ENCODE measurements around the gene NXPE3. TPM values are rescaled to one million over a fixed set of nuclear protein-coding genes. Genes with fewer than 3 reads are reported as not detected.

NXPE3 gene
- total and polyA plus RNA-seq, 10 of the 15 experiments (the other 5 are each of a cell fraction or from before 2014, with no cell fraction given): 2.0 to 8.7 (median 5.2) TPM

DNA sequence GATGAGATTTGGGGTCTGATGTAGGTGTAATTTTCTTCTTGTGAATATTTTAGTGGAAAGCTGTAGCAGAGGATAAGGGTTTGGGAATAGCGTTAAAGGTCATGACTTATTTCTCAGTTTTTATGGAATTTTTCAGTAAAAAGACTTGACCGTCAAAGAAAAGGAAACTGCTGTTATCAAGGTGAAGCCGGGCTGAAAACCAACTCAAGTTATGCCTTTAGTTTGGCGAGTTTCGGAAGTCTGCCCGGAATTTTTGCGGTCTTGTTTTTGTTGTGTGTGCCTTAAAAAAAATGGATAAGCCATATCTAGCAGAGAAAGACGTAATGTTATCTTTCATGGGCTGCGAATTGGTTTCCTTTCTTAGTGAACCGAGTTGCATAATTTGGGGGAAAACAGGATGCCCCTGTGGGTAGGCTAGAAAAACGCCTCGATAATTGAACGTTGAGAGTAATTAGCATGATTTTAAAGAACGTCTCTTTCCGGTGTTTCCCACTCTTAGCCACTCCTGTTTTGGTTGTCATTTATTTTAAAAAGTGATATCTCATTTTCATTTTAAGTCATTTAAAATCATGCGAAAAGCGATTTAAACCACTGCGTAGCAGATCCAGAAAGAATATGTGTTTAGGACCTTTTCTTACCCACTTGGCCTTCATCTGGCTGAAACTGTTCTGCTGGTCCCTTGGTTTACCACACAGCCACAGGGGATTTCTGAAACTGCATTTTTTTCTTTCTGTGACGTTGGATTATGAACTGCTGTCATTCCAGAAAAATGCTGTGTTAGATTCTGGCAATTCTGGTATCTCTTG lies 71.4 kb downstream of the NXPE3 start (continued):
- TF ChIP-seq, protein P1, sequence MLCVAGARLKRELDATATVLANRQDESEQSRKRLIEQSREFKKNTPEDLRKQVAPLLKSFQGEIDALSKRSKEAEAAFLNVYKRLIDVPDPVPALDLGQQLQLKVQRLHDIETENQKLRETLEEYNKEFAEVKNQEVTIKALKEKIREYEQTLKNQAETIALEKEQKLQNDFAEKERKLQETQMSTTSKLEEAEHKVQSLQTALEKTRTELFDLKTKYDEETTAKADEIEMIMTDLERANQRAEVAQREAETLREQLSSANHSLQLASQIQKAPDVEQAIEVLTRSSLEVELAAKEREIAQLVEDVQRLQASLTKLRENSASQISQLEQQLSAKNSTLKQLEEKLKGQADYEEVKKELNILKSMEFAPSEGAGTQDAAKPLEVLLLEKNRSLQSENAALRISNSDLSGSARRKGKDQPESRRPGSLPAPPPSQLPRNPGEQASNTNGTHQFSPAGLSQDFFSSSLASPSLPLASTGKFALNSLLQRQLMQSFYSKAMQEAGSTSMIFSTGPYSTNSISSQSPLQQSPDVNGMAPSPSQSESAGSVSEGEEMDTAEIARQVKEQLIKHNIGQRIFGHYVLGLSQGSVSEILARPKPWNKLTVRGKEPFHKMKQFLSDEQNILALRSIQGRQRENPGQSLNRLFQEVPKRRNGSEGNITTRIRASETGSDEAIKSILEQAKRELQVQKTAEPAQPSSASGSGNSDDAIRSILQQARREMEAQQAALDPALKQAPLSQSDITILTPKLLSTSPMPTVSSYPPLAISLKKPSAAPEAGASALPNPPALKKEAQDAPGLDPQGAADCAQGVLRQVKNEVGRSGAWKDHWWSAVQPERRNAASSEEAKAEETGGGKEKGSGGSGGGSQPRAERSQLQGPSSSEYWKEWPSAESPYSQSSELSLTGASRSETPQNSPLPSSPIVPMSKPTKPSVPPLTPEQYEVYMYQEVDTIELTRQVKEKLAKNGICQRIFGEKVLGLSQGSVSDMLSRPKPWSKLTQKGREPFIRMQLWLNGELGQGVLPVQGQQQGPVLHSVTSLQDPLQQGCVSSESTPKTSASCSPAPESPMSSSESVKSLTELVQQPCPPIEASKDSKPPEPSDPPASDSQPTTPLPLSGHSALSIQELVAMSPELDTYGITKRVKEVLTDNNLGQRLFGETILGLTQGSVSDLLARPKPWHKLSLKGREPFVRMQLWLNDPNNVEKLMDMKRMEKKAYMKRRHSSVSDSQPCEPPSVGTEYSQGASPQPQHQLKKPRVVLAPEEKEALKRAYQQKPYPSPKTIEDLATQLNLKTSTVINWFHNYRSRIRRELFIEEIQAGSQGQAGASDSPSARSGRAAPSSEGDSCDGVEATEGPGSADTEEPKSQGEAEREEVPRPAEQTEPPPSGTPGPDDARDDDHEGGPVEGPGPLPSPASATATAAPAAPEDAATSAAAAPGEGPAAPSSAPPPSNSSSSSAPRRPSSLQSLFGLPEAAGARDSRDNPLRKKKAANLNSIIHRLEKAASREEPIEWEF (IDR thresholded peaks at IDR 0.05; ENCODE audit: insufficient replicate concordance, low read depth, low read length): peak; percentile 68
- TF ChIP-seq HSF1 (IDR thresholded peaks at IDR 0.05; ENCODE audit: low read depth, low read length): no peak
- TF ChIP-seq E2F4 (IDR thresholded peaks at IDR 0.05; ENCODE audit: low read depth, low read length): no peak
- no peak for TF ChIP-seq RAD51 (IDR thresholded peaks at IDR 0.05)
- no peak; the same call in 1 of the 2 replicates for TF ChIP-seq GABPA (IDR thresholded peaks at IDR 0.05; ENCODE audit: low read depth)
- peak; percentile 27 for TF ChIP-seq SP1 (IDR thresholded peaks at IDR 0.05; ENCODE audit: low read depth, low read length)
- no peak for TF ChIP-seq SREBF2 (IDR thresholded peaks at IDR 0.05; ENCODE audit: low read length)
- TF ChIP-seq SRF (IDR thresholded peaks at IDR 0.05; ENCODE audit: low read depth in 2 of 2, low read length in 2 of 2): no peak
- TF ChIP-seq SMAD1 (IDR thresholded peaks at IDR 0.05; ENCODE audit: low read depth, partially characterized antibody): peak; percentile 20
- peak; percentile 62; the same call in 1 of the 2 replicates for TF ChIP-seq CHD2 (IDR thresholded peaks at IDR 0.05; ENCODE audit: borderline replicate concordance, low read depth, low read length)
- TF ChIP-seq WRNIP1 (IDR thresholded peaks at IDR 0.05; ENCODE audit: borderline replicate concordance, low read depth, low read length): no peak
- peak; percentile 91 for TF ChIP-seq CREM (IDR thresholded peaks at IDR 0.05; ENCODE audit: low read depth)
- TF ChIP-seq RELA (IDR thresholded peaks at IDR 0.05; ENCODE audit: borderline replicate concordance, partially characterized antibody): peak; percentile 51
- TF ChIP-seq, protein P2, sequence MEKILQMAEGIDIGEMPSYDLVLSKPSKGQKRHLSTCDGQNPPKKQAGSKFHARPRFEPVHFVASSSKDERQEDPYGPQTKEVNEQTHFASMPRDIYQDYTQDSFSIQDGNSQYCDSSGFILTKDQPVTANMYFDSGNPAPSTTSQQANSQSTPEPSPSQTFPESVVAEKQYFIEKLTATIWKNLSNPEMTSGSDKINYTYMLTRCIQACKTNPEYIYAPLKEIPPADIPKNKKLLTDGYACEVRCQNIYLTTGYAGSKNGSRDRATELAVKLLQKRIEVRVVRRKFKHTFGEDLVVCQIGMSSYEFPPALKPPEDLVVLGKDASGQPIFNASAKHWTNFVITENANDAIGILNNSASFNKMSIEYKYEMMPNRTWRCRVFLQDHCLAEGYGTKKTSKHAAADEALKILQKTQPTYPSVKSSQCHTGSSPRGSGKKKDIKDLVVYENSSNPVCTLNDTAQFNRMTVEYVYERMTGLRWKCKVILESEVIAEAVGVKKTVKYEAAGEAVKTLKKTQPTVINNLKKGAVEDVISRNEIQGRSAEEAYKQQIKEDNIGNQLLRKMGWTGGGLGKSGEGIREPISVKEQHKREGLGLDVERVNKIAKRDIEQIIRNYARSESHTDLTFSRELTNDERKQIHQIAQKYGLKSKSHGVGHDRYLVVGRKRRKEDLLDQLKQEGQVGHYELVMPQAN (conservative IDR thresholded peaks at IDR 0.05): 0 out of 2 replicates have a peak, but pooled peaks have one; percentile 25
- TF ChIP-seq EP300 (IDR thresholded peaks at IDR 0.05; ENCODE audit: borderline replicate concordance in 1 of 2, control insufficient read depth in 1 of 2, low read depth in 2 of 2, low read length in 2 of 2): peak; percentile 69 to 93
- peak; percentile 67; the same call in 1 of the 2 replicates for TF ChIP-seq PML (IDR thresholded peaks at IDR 0.05; ENCODE audit: low read length)
- no peak for TF ChIP-seq CHD4 (IDR thresholded peaks at IDR 0.05)
- TF ChIP-seq TCF12 (IDR thresholded peaks at IDR 0.05; ENCODE audit: low read depth, low read length): 0 out of 2 replicates have a peak, but pooled peaks have one; percentile 23
- TF ChIP-seq TCF7 (IDR thresholded peaks at IDR 0.05; ENCODE audit: borderline replicate concordance): peak; percentile 12
- TF ChIP-seq JUNB (IDR thresholded peaks at IDR 0.05): peak; percentile 59
